NB4 (cell line): Measurements from ENCODE around the gene SLC4A1.

Source experiments
- MYC ChIP-seq: IDR thresholded peaks from 2 replicates; pipeline ENCODE4 v1.6.1; 2011; ENCODE audit warnings: low read depth, low read length
- POLR2A ChIP-seq: IDR thresholded peaks from 2 replicates; pipeline ENCODE4 v1.6.1; 2011; ENCODE audit warnings: mild to moderate bottlenecking; ENCODE audit not compliant: insufficient read length; ENCODE audit errors: extremely low read depth
- TF ChIP-seq, protein P1 (sequence below): IDR thresholded peaks from 2 replicates; pipeline ENCODE4 v1.6.1; 2011; ENCODE audit warnings: low read depth, low read length
- TF ChIP-seq, protein P2 (sequence below): IDR thresholded peaks from one replicate; pipeline ENCODE4 v1.5.1; 2012; ENCODE audit warnings: low read depth, low read length

DNA sequence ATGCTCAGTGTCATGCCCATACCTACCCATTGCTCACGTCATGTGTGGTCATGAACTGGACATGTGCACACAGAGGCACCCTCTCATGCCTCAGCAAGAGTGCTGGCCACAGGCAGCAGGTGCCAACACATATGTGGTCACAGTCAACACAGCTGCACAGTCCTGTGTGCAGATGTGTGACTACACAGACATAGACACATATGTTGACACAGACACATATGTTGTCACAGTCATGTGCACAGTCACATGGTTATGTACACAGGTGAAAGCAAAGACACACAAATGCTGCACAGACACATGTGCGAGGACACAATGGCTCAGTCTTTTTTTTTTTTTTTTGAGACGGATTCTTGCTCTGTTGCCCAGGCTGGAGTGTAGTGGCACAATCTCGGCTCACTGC is 11.3 kb downstream of the SLC4A1 start:
- TF ChIP-seq POLR2A (no peak), MYC (no peak)
- TF ChIP-seq, protein P1, sequence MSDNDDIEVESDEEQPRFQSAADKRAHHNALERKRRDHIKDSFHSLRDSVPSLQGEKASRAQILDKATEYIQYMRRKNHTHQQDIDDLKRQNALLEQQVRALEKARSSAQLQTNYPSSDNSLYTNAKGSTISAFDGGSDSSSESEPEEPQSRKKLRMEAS = no peak
- TF ChIP-seq, protein P2, sequence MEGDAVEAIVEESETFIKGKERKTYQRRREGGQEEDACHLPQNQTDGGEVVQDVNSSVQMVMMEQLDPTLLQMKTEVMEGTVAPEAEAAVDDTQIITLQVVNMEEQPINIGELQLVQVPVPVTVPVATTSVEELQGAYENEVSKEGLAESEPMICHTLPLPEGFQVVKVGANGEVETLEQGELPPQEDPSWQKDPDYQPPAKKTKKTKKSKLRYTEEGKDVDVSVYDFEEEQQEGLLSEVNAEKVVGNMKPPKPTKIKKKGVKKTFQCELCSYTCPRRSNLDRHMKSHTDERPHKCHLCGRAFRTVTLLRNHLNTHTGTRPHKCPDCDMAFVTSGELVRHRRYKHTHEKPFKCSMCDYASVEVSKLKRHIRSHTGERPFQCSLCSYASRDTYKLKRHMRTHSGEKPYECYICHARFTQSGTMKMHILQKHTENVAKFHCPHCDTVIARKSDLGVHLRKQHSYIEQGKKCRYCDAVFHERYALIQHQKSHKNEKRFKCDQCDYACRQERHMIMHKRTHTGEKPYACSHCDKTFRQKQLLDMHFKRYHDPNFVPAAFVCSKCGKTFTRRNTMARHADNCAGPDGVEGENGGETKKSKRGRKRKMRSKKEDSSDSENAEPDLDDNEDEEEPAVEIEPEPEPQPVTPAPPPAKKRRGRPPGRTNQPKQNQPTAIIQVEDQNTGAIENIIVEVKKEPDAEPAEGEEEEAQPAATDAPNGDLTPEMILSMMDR = no peak
